Cardiac fibroblast (primary cell): ENCODE data around the gene NCR3LG1.

Source experiments
- DNase-seq, 2 donors: peaks; one replicate each; pipeline versions ENCODE4 v3.0.0 to v3.0.0-alpha.2; 2010; ENCODE audit warnings: low read depth in 2 of 2
- H3K4me3 ChIP-seq, 2 donors: replicated peaks in 1 of 2; 1 replicate in 1 of 2; 2 replicates in 1 of 2; pipeline ENCODE4 v1.5.1; 2011; ENCODE audit warnings: low read depth in 2 of 2, low read length in 2 of 2, mild to moderate bottlenecking in 2 of 2, moderate library complexity in 1 of 2
- TF ChIP-seq, protein P1 (sequence below): IDR thresholded peaks from one replicate; pipeline ENCODE4 v1.5.1; 2011; ENCODE audit warnings: low read depth, mild to moderate bottlenecking, low read length, inconsistent platforms

NCR3LG1 gene

DNA sequence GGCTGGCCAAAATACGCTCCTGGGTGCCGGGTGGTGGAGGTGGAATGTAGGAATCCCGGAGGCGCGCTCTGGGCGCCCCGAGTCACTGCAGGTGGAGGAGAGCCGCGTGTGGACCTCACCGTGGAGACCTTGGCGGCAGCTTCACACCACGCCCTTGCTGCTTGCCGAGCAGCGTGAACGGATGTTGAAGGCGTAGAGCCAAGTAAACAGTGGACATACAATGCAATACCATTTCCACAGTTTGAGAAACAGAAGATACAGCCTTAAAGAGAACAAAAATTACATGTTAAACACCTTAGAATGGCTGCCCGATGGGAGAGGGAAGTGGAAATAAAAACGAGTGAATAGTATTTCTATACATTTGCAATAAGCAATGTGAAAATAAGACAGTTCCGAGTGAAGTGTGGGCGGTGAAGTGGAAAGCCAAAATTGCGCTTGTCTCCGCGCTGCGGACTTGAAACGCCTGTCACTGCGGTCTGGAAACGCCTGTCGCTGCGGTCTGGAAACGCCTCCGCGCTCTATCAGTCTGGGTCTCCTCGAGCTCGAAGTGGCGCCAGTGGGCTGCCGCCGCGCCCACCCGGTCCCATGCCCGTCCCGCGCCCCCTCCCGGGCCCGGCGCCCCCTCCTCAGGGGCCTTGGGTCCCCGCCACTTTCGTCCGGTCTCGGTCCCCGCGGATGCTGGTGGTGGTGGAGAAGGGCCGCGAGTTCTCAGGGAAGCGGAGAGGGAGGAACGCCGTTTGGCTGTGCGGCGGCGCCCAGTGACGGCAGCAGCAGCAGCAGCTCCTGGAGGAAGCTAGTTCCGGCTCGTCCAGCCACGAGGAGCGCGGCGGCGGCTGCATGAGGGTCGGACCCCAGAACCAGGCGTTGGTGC, 1.6 kb downstream of the NCR3LG1 start:
- TF ChIP-seq, protein P1, sequence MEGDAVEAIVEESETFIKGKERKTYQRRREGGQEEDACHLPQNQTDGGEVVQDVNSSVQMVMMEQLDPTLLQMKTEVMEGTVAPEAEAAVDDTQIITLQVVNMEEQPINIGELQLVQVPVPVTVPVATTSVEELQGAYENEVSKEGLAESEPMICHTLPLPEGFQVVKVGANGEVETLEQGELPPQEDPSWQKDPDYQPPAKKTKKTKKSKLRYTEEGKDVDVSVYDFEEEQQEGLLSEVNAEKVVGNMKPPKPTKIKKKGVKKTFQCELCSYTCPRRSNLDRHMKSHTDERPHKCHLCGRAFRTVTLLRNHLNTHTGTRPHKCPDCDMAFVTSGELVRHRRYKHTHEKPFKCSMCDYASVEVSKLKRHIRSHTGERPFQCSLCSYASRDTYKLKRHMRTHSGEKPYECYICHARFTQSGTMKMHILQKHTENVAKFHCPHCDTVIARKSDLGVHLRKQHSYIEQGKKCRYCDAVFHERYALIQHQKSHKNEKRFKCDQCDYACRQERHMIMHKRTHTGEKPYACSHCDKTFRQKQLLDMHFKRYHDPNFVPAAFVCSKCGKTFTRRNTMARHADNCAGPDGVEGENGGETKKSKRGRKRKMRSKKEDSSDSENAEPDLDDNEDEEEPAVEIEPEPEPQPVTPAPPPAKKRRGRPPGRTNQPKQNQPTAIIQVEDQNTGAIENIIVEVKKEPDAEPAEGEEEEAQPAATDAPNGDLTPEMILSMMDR, result no peak
- DNase-seq, result peak; percentile 78 to 88
- peak overlapping the region; percentile 56 for H3K4me3 ChIP-seq

DNA sequence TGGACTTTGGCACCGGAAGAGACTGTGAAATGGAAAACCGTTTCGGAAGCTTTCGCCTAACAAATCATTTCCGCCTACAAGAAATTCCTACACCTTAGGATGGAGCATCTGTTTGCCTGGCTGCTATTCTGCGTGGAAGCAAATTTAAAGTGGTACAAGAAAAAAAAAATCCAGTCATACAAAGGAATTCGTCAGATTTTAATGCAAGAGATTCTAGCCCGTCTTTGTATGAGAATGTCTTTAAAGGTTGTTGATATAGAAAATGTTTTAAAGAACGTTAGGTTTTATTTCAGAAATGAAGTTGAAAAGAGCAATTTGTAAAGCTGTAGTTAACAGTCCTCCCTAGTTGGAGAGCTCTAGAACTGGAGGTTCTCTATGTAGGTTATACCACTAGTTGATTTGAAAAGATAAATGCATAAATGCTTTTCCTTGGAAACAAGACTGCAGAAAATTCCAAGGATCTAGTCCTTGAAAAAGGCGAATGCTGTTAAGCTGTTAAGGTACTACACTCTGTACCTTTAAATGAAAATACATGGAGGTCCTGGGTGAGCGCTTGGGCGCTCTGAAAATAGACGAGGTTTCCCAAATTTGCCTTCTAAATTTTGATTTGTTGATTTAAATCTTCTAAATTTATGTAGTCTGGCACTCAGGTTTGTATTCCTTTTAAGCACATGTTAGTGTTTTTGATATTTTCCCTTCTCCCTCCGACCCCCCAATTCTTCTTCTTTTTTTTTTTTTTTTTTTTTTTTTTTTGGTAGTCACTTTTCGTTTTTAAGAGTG, 2.4 kb downstream of the NCR3LG1 start:
- TF ChIP-seq, protein P1, result no peak
- H3K4me3 ChIP-seq, result peak overlapping the region; percentile 56
- peak in 1 of 2 donors; percentile 7 for DNase-seq

DNA sequence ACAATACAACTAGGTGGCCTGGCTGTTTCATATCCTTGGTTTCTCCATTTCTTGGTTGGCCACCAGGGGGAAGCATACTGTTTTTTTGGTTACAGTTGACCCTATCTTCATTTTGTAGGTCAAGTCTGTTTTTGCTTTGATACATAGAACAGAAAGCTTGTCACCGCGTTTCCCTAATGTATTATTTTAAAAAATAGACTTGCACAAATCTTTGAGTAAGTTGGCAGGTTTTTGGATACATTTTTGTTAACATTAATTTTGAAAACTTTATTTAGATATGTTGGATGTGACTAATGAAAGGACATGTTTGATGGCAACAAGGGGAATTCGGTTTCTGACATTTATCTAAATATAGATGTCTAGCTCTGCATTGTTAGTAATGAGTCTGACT, 3.0 kb downstream of the NCR3LG1 start:
- H3K4me3 ChIP-seq, result peak overlapping the region in 1 of 2 donors; percentile 56
- TF ChIP-seq, protein P1, result peak; percentile 62
- peak; percentile 83 to 88 for DNase-seq

DNA sequence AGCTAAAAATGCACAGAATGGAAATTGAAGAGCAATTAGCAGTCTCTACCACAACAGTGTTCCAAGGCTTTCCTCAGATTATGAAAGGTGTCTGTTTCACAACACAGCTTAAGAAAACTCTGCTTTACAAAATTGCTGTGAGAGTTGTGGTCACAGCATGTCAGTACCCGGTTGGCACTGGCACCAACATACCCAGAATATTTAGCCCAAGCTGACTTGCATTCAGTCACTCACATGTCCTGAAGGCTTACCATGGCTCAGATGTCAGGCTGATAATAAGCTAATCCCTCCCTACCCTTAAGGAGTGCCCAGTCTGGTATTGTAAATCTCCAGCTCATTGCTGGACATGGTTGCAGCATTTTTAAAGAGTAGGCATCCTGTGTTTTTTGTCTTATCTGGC, 14.9 kb downstream of the NCR3LG1 start:
- DNase-seq, result no peak
- no peak overlapping the region for H3K4me3 ChIP-seq
- TF ChIP-seq, protein P1, result no peak

DNA sequence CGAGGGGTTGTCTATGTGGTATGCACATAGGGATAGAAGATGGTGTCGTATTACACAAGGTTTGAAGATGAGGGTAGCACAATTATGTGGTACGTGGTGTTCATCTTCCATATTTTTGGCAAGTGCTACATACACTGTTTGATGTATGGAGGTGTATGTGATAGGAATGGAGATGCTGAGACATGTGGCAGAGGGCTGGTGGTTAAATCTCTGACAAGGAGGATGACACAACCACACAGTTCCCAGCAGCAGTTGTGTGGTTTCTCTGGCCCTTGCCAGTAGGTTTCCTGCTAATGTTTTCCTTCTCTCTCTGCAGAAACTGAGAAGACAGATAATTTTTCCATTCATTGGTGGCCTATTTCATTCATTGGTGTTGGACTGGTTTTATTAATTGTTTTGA, 17.0 kb downstream of the NCR3LG1 start:
- TF ChIP-seq, protein P1, result no peak
- no peak overlapping the region for H3K4me3 ChIP-seq
- no peak for DNase-seq

DNA sequence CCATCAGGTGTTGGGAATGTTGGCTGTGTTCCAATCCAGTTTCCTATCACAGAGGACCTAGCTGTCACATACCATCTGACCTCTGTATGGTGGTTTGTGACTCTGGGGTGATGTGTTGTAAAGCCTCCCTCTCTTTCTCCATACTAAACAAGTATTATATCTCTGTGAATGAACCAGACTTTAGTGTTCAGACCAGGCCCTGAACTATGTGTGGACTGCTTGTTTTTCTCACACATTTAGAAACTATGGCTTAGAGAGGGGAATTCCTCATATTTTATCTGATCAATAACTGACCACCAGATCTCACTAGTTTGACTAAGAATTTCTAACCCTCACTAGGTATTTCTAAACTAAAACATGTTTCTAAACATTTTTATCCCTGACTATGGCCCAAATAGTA, 17.5 kb downstream of the NCR3LG1 start:
- DNase-seq, result no peak
- TF ChIP-seq, protein P1, result no peak

More for the DNA sequence above, 17.5 kb downstream of the NCR3LG1 start:
- no peak overlapping the region for H3K4me3 ChIP-seq
